Neural progenitor cell (in vitro differentiated cells): ENCODE data around the gene RPE.

Source experiments
- CTCF ChIP-seq: fragments of 200-600 bp; sonication (generic); IDR thresholded peaks from 2 replicates; pipeline ENCODE4 v1.5.1; 2017; ENCODE audit warnings: antibody characterized with exemption, mild to moderate bottlenecking
- EZH2 ChIP-seq: fragments of 200-600 bp; sonication (generic); IDR thresholded peaks from 2 replicates; pipeline ENCODE4 v1.6.1; 2017; ENCODE audit warnings: antibody characterized with exemption, mild to moderate bottlenecking, moderate library complexity

GRCh38 chr2:209960676-209961630 is 41.5 kb upstream of the RPE start:
- TF ChIP-seq CTCF (peak; percentile 90), EZH2 (no peak)
